Effector CD8-positive, alpha-beta T cell (primary cell): ENCODE data around the gene TMEM42.

ENCODE experiments used
- DNase-seq: peaks from one replicate; lab custom pipeline; 2025; lab: John Stamatoyannopoulos, UW

TMEM42 gene

GRCh38 chr3:44874308-44874707 is 12.6 kb downstream of the TMEM42 start, which contains the start of gene TGM4:
TGM4 (plus strand) TSS chr3:44874608; CDS start chr3:44874679, 71 bp downstream.
- DNase-seq: no peak

DNA sequence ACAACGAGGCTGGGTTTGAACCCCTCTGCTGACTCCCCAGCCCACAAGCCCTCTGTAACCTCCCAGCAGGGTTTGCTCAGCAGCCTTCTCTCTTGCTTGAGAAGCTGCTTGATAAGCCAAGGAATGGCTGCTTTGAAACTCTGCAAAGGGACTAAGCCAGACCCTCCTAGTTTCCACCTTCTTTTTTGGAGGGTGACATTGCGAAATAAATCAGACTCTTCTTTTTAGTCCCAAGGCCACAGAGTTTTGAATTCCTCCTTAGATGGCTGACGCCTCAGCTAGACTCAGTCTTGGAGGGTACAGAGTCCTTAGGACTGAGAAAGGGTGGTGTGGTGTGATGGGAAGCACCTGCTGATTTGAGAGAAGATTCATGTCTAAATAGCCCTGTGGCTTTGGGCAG is 13.9 kb downstream of the TMEM42 start:
- no peak for DNase-seq

- no peak for DNase-seq
Measured at GRCh38 chr3:44877333-44877732, 15.6 kb downstream of the TMEM42 start.

GRCh38 chr3:44880284-44880683 is 18.6 kb downstream of the TMEM42 start:
- no peak for DNase-seq

DNA sequence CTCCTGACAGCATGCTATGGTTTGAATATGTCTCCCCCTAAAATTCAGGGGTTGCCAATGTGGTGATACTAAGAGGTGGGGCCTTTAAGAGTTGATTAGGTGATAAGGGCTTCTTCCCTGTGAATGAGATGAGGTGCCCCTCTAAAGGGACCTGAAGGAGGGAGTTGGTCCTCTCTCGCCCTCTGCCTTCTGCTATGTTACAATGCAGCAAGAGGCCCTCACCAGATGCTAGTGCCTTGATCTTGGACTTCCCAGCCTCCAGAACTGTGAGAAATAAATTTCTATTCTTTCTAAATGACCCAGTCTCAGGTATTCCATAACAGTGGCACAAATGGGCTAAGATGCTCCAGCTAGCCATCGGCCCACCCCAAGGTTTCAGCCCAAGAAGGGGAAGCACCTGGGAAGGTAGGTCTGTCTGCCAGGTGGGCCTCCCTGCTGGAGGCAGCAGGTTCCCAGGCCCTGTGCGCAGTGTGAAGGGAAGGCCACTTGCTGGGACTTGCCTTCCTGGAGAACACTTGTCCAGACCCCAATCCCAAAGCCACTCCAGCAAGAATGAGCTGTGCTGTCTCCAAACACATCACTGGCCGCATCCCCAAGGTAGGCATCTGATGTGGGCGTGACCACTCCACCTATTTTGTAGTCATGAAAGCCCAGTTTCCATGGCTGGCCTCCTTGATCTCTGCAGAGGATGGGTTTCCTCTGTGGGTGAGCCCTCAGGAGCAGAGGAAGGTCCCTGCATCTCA is 21.7 kb downstream of the TMEM42 start:
- no peak for DNase-seq

DNA sequence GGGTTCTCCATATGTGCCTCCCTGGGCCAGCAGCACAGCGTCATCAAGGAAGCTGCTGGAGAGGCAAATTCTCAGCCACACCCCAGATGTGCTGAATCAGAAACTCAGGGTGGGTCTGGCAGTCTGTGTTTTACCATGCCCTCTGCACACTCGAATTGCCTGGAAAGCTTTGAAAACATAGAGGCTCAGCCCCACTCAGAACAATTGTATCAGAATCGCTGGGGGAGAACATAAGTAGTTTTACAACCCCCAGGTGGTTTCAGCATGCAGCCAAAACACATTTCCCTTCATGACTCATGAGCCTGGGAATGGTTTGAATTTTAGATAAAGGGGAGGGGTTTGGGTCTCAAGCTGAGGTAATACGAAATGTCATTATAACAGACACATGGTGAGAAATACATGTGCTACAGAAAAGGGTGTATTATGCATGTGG is 22.3 kb downstream of the TMEM42 start:
- DNase-seq: no peak

GRCh38 chr3:44885618-44886017 is 23.9 kb downstream of the TMEM42 start:
- DNase-seq: no peak

GRCh38 chr3:44886561-44886960 is 24.8 kb downstream of the TMEM42 start:
- DNase-seq: no peak

DNA sequence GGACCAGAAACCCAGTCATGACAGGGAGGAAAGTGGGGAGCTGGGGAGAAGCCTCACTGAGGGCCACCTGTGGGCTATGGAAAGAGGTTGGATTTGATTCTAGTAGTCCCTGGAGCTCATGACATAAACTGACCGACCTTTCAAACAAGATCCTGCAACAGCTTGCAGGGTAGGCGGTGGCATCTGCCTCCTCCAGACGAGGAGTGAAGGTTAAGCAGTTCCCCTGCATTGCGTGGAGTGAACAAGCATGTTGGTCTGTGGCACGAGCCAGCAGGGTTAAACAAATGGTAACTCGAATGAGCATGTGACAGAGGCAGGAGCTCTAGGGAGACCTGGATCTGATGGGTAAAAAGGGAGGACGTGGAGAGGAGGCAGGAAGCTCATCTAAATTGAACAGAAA is 25.4 kb downstream of the TMEM42 start:
- DNase-seq: no peak

GRCh38 chr3:44890258-44890657 is 28.5 kb downstream of the TMEM42 start:
- DNase-seq: no peak

DNA sequence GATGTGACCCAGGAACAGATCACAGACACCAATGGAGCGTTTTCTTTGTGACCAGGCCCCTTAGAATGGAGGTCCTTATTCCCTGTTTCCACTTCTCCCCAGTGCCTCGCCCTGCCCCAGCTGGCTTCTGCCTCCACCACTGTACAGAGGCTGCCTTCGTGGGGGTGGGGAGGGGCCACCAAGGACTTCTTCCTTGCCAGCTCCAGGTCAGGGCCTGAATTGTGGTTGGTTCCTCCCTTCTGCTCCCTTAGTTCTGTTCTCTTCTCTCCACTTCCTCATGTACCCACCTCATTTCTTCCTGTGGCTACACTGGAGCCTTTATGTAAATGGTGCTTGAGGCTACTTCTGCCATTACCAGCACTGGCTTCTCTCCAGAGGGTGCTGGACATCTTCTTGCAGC is 29.1 kb downstream of the TMEM42 start:
- no peak for DNase-seq

- DNase-seq: no peak
Measured at GRCh38 chr3:44892689-44893088, 31.0 kb downstream of the TMEM42 start.

DNA sequence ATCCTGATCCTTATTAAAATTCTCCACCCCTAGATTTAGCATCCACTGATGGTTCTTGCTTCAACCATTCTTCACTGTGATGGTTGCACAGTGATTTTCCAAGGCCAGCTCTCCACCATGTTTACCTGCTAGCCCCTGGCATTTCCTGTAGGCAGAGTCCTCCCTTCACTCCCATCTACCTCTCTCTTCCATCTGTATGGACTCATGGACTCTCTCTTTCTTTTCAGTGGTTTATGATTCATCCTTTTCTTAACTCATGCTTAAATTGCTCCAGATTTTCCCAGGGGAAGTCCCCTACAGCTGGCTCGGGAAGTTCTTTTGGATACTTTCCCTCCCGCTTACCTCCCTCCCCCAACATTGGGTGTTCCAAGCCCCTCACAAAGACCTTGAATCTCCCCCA is 31.4 kb downstream of the TMEM42 start:
- no peak for DNase-seq

- no peak for DNase-seq
Measured at GRCh38 chr3:44894485-44894884, 32.8 kb downstream of the TMEM42 start.

DNA sequence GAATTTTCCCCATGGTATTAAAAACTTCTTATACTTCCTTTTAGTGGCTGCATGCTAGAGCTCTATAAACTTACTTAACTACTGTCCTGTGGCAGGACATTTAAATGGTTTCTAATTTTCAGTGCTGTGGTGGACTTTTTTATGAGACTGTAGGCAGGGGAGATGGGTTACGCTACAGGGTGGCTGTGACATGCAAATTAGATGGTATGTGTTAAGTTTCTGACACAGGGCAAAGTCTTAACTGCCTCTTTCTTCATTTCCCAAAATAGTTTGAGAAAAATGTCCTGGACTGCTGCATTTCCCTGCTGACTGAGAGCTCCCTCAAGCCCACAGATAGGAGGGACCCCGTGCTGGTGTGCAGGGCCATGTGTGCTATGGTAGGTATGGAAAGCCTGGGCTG is 34.7 kb downstream of the TMEM42 start:
- DNase-seq: no peak

- DNase-seq: no peak
Measured at GRCh38 chr3:44899683-44900367, 38.1 kb downstream of the TMEM42 start.

DNA sequence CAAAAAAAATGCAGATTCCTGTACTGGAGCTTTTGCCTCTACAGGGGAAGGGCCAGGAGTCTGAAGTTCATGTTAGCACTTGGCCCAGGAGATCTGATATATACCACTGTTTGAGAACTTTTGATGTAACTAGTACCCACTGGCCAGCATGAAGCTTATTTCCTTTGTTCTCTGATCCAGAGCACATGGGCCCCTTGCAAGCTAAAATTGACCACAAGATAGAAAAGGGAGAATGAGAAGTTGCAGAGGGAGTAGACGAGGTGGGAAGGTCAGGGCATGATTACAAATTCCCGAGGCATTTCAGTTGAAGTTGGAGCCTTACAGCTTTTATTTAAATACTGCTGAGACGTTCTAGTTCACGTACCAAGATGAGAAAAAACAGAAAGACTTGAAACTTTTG is 40.9 kb downstream of the TMEM42 start:
- DNase-seq: no peak

DNA sequence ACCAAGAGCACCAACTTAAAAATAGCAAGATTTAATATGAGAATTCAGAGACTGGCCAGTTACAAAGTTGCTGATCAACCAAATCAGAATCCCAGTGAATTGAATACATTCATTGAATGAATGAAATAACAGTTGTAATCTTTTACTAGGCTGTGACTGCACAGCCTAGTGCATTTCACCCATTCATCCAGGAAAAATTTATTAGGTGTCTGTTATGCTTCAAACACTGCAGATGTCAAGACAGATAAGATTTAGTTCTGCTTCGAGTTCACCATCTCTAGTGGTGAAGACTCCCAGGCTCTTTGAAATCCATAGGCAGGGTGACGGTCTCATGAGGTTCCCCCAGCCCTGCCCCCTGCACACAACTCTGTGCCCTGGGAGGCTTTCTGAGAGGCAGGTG is 41.6 kb downstream of the TMEM42 start:
- no peak for DNase-seq

DNA sequence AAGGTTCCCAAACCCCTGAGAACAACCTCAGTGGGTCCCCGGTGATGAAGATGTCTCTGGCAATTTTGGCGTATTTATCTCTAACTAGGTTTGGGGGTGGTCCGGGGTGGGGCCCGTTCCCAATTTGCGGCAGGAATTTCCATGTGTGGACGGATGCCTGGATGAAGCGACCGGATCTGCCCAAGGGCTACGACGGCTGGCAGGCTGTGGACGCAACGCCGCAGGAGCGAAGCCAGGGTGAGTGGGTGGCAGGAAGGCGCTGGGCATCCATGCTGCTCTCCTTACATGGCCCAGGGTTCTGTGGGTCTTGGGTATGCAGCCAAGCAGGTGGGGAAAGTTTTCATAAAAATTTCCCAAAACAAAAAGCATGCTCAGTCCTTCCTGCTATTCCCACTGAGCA is 42.0 kb downstream of the TMEM42 start:
- no peak for DNase-seq

DNA sequence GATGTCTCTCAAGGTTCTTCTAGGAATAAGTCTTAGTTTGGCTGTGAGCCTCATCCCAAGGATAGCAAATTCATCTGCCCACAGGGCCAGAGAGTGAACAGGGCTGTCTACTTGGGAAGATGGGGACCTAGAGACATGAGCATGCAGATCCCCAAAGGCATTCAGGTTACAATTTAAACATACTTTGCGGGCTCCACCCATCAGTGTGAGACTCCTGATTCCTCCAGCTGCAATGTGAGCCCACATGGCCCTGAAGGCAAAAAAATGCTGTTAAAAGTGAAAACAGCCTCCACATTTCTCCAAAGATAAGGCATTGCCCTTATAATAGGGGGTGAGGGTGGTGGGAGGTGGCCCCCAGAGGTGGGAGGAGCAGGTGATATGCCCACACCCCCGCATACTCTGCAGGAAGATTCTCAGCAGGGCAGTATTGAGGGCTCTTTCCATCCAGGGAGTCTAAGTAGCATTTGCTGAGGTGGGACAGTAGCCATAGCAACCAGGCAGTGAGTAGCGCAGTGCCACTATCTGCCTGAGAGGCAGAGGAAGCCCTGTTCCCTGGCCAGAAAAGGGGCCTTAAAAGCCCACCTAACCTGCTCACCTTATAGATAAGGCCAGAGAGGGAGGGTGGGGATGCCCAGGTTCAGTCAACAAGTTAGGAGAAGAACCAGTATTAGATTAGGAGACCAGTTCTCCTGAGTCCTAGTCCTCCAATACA is 43.9 kb downstream of the TMEM42 start:
- DNase-seq: no peak

DNA sequence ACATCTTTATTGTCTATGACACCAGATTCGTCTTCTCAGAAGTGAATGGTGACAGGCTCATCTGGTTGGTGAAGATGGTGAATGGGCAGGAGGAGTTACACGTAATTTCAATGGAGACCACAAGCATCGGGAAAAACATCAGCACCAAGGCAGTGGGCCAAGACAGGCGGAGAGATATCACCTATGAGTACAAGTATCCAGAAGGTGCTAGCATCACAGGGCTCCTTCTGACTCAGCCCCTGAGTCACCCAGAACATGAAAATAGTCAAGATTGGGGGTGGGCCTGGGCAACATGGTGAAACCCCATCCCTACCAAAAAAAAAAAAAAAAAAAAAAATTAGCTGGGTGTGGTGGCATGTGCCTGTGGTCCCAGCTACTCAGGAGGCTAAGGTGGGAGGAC is 45.3 kb downstream of the TMEM42 start:
- no peak for DNase-seq

DNA sequence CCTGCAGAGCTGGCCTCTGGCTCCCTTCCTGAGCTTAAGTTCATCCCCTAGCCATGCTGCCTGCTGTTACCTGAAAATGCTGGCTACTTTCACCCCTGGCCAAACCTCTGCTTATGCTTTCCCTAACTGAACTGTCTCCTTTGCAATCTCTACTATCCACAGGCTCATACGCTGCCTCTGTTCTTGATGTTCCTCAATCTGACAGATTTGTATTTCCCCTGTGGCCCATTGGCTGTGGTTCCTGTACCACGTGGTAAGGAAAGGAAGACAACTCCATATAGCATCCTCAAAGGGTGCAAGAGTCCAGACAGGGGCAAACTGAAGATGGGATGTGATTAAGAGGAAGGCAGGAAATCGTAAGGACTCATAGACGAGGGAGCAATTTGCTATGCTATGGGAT is 45.9 kb downstream of the TMEM42 start:
- no peak for DNase-seq

GRCh38 chr3:44909063-44909462 is 47.4 kb downstream of the TMEM42 start:
- DNase-seq: no peak
